IMR-90 (cell line): Measurements from ENCODE around the gene RADX. TPM values are rescaled to one million over a fixed set of nuclear protein-coding genes. Genes with fewer than 3 reads are reported as not detected.

Experiments
- ATAC-seq: fragments of 200-7000 bp; cut with Tn5 transposase; 2 replicates; pipeline ENCODE4 v1.9.1; 2020; ENCODE audit warnings: low read depth, mild to moderate bottlenecking, moderate library complexity
- BruUV-seq: library from RNA; stranded (reverse); fragments of 400-500 nt; replicated peaks from 2 replicates; lab custom pipeline; 2021; lab: Mats Ljungman, UMichigan
- CTCF ChIA-PET: fragments of 300-600 bp; formaldehyde crosslinking; extraction: SDS; loops from one replicate; lab custom pipeline; 2021; ENCODE audit warnings: antibody characterized with exemption; lab: Yijun Ruan, JAX
- POLR2A ChIA-PET: fragments of 300-600 bp; sonication (Branson Sonifier 250); formaldehyde crosslinking; loops from one replicate; lab custom pipeline; 2022; ENCODE audit warnings: antibody characterized with exemption; ENCODE audit not compliant: unreplicated experiment; lab: Charles Lee
- DNase-seq: peaks from one replicate; pipeline ENCODE4 v3.0.0; 2013
- H2AFZ ChIP-seq: replicated peaks from 2 replicates; pipeline ENCODE3; 2013; ENCODE audit warnings: low read length, mild to moderate bottlenecking; ENCODE audit not compliant: poor library complexity
- H2AK5ac ChIP-seq: 2 replicates; pipeline ENCODE4 v1.6.1; 2013; ENCODE audit warnings: low read depth, low read length, inconsistent platforms
- H2AK9ac ChIP-seq: replicated peaks from 2 replicates; pipeline ENCODE3; 2013; ENCODE audit warnings: mild to moderate bottlenecking, low read depth, low read length, moderate library complexity; ENCODE audit not compliant: poor library complexity
- H2BK120ac ChIP-seq: 2 replicates; pipeline ENCODE4 v1.6.1; 2013; ENCODE audit warnings: low read depth, low read length, inconsistent platforms
- H2BK15ac ChIP-seq: 3 replicates; pipeline ENCODE4 v1.6.1; 2013; ENCODE audit warnings: low read depth, low read length, inconsistent platforms
- H2BK20ac ChIP-seq: 2 replicates; pipeline ENCODE4 v1.6.1; 2013; ENCODE audit warnings: low read depth, mild to moderate bottlenecking, inconsistent platforms, low read length, moderate library complexity
- H2BK5ac ChIP-seq: 2 replicates; pipeline ENCODE4 v1.6.1; 2013; ENCODE audit warnings: mild to moderate bottlenecking, low read depth, low read length, inconsistent platforms; ENCODE audit not compliant: poor library complexity, severe bottlenecking
- H3K14ac ChIP-seq: replicated peaks from 2 replicates; pipeline ENCODE4 v1.6.1; 2013; ENCODE audit warnings: low read depth, low read length, inconsistent platforms
- H3K18ac ChIP-seq: 2 replicates; pipeline ENCODE4 v1.6.1; 2013; ENCODE audit warnings: low read depth, low read length, control low read depth
- H3K23ac ChIP-seq: 2 replicates; pipeline ENCODE4 v1.6.1; 2013; ENCODE audit warnings: low read depth, low read length, inconsistent platforms
- H3K27ac ChIP-seq: 2 replicates; pipeline ENCODE4 v1.5.1; 2013; ENCODE audit warnings: mild to moderate bottlenecking, control low read depth, low read length; ENCODE audit not compliant: insufficient read depth
- H3K27me3 ChIP-seq: 2 replicates; pipeline ENCODE4 v1.6.1; 2013; ENCODE audit warnings: low read length; ENCODE audit not compliant: control insufficient read depth, insufficient read depth
- H3K36me3 ChIP-seq: 2 replicates; pipeline ENCODE4 v1.6.1; 2013; ENCODE audit warnings: low read length, mixed read lengths; ENCODE audit not compliant: control insufficient read depth, insufficient read depth
- H3K4ac ChIP-seq: 2 replicates; pipeline ENCODE4 v1.6.1; 2013; ENCODE audit warnings: low read depth, low read length, inconsistent platforms
- H3K4me1 ChIP-seq: 2 replicates; pipeline ENCODE4 v1.6.1; 2013; ENCODE audit warnings: low read length, mixed read lengths; ENCODE audit not compliant: control insufficient read depth, insufficient read depth
- H3K4me2 ChIP-seq: 2 replicates; pipeline ENCODE4 v1.6.1; 2013; ENCODE audit warnings: low read depth, mild to moderate bottlenecking, control low read depth, low read length, moderate library complexity
- H3K4me3 ChIP-seq: 2 replicates; pipeline ENCODE4 v1.5.1; 2013; ENCODE audit warnings: low read depth, mild to moderate bottlenecking, control low read depth, low read length, moderate library complexity; ENCODE audit not compliant: insufficient read depth
- H3K56ac ChIP-seq: 2 replicates; pipeline ENCODE4 v1.6.1; 2013; ENCODE audit warnings: low read length, inconsistent platforms; ENCODE audit not compliant: insufficient read depth; ENCODE audit errors: extremely low read depth
- H3K79me1 ChIP-seq, 2 experiments: 2 replicates each; pipeline ENCODE4 v1.6.1; 2013; ENCODE audit warnings: low read length in 2 of 2, inconsistent platforms in 1 of 2, low read depth in 1 of 2
- H3K9ac ChIP-seq: 2 replicates; pipeline ENCODE4 v1.6.1; 2013; ENCODE audit warnings: low read depth, low read length, control low read depth
- H3K9me1 ChIP-seq: 2 replicates; pipeline ENCODE4 v1.6.1; 2013; ENCODE audit warnings: low read length, inconsistent platforms; ENCODE audit not compliant: insufficient read depth
- H3K9me3 ChIP-seq: 2 replicates; pipeline ENCODE4 v1.6.1; 2013; ENCODE audit warnings: low read length; ENCODE audit not compliant: control insufficient read depth, insufficient read depth
- H4K20me1 ChIP-seq: 2 replicates; pipeline ENCODE4 v1.6.1; 2013; ENCODE audit warnings: low read length, inconsistent platforms; ENCODE audit not compliant: insufficient read depth
- H4K5ac ChIP-seq: 2 replicates; pipeline ENCODE4 v1.6.1; 2013; ENCODE audit warnings: mild to moderate bottlenecking, low read depth, low read length, control low read depth
- H4K8ac ChIP-seq, 2 experiments: 2 replicates each; pipeline ENCODE4 v1.6.1; 2013; ENCODE audit warnings: low read depth in 2 of 2, low read length in 2 of 2, control low read depth in 1 of 2, inconsistent platforms in 1 of 2
- H4K91ac ChIP-seq: 2 replicates; pipeline ENCODE4 v1.6.1; 2013; ENCODE audit warnings: low read depth, low read length, inconsistent platforms; ENCODE audit not compliant: insufficient read depth
- BHLHE40 ChIP-seq: fragments of 150-350 bp; IDR thresholded peaks from 2 replicates; pipeline ENCODE4 v1.6.1; 2016; ENCODE audit warnings: mild to moderate bottlenecking, low read depth, low read length
- CEBPB ChIP-seq: IDR thresholded peaks from 2 replicates; pipeline ENCODE4 v1.6.1; 2012; ENCODE audit warnings: low read depth, low read length, improper control_type of control experiment
- CHD1 ChIP-seq: IDR thresholded peaks from 2 replicates; pipeline ENCODE4 v1.6.1; 2012; ENCODE audit warnings: low read depth, low read length, improper control_type of control experiment
- CTCF ChIP-seq: conservative IDR thresholded peaks from 2 replicates; pipeline ENCODE4 v1.5.1; 2012; ENCODE audit warnings: mild to moderate bottlenecking, low read depth, low read length, improper control_type of control experiment
- ELK1 ChIP-seq: fragments of 150-350 bp; IDR thresholded peaks from 2 replicates; pipeline ENCODE4 v1.6.1; 2016; ENCODE audit warnings: low read depth, mild to moderate bottlenecking, low read length, moderate library complexity, borderline replicate concordance
- FOS ChIP-seq: fragments of 150-350 bp; IDR thresholded peaks from 2 replicates; pipeline ENCODE4 v1.6.1; 2016; ENCODE audit warnings: low read depth, low read length
- MAFK ChIP-seq: IDR thresholded peaks from 2 replicates; pipeline ENCODE4 v1.6.1; 2012; ENCODE audit warnings: low read depth, low read length, improper control_type of control experiment
- MAZ ChIP-seq: IDR thresholded peaks from 2 replicates; pipeline ENCODE4 v1.6.1; 2012; ENCODE audit warnings: low read depth, mild to moderate bottlenecking, low read length, improper control_type of control experiment, moderate library complexity, borderline replicate concordance
- MXI1 ChIP-seq: IDR thresholded peaks from 2 replicates; pipeline ENCODE4 v1.6.1; 2012; ENCODE audit warnings: low read depth, mild to moderate bottlenecking, low read length, moderate library complexity, borderline replicate concordance
- NFE2L2 ChIP-seq: fragments of 150-350 bp; IDR thresholded peaks from 2 replicates; pipeline ENCODE4 v1.6.1; 2016; ENCODE audit warnings: low read depth, mild to moderate bottlenecking, low read length
- POLR2A ChIP-seq: IDR thresholded peaks from 2 replicates; pipeline ENCODE4 v1.6.1; 2012; ENCODE audit warnings: mild to moderate bottlenecking, low read depth, low read length
- RAD21 ChIP-seq: IDR thresholded peaks from 2 replicates; pipeline ENCODE4 v1.6.1; 2012; ENCODE audit warnings: low read length, improper control_type of control experiment
- RCOR1 ChIP-seq: IDR thresholded peaks from 2 replicates; pipeline ENCODE4 v1.6.1; 2012; ENCODE audit warnings: mild to moderate bottlenecking, low read length, improper control_type of control experiment; ENCODE audit not compliant: insufficient replicate concordance
- RFX5 ChIP-seq: IDR thresholded peaks from 2 replicates; pipeline ENCODE4 v1.8.0; 2012; ENCODE audit warnings: low read depth, mild to moderate bottlenecking, low read length, moderate library complexity
- SMC3 ChIP-seq: fragments of 150-350 bp; IDR thresholded peaks from 2 replicates; pipeline ENCODE4 v1.6.1; 2016; ENCODE audit warnings: low read depth, mild to moderate bottlenecking, antibody characterized with exemption, low read length, moderate library complexity
- USF2 ChIP-seq: fragments of 150-350 bp; IDR thresholded peaks from 2 replicates; pipeline ENCODE4 v1.6.1; 2017; ENCODE audit warnings: mild to moderate bottlenecking, antibody characterized with exemption, low read length, low read depth
- WGBS, 2 experiments: methylation state at CpG; one replicate each; pipeline versions ENCODE4 v1.1.5 to v1.1.7; 2013; ENCODE audit warnings: missing lambda C conversion rate in 2 of 2; ENCODE audit not compliant: insufficient read length in 1 of 2; ENCODE audit errors: extremely low coverage in 2 of 2; 5-methylcytosine and 5-hydroxymethylcytosine counted together
- dilution Hi-C: fragments of 300-500 bp; cut with HindIII; formaldehyde crosslinking; loops from one replicate; pipeline ENCODE4 v1.14.3; 2018; ENCODE audit warnings: low sequenced_read_pairs; ENCODE audit not compliant: unreplicated experiment
- in situ Hi-C: fragments of 300-500 bp; cut with MboI; formaldehyde crosslinking; loops from 3 replicates; pipeline ENCODE4 v1.14.3; 2019; ENCODE audit warnings: low sequenced_read_pairs, inconsistent platforms, mixed read lengths
- intact Hi-C: fragments of 100-400 bp; cut with micrococcal nuclease; formaldehyde crosslinking; loops from 2 replicates; pipeline ENCODE4 v1.10.0; 2022
- polyA plus RNA-seq, 3 experiments: library from polyadenylated mRNA; depleted of rRNA; stranded (reverse); fragments of >200 nt; gene quantifications; 2 replicates each; pipeline ENCODE4 v1.2.3, GENCODE V29; 2012; ENCODE audit warnings: low replicate concordance in 1 of 3
- total RNA-seq: library from RNA; depleted of rRNA; stranded (reverse); fragments of >200 nt; gene quantifications from 2 replicates; pipeline ENCODE4 v1.2.3, GENCODE V29; 2012

RADX gene
- total and polyA plus RNA-seq, 2 of the 4 experiments (the other 2 are of a cell fraction) = 1.6 to 1.8 TPM

- H3K4ac ChIP-seq = no peak overlapping the region
- ChIA-PET CTCF (interaction anchor here (1.4 kb wide), 1 partner anchor 8 kb away, joined by 6 read pairs; no protein-coding TSS in a partner anchor), POLR2A (interaction anchor here (0.6 kb wide), 1 partner anchor 251 kb away, joined by 7 read pairs; no protein-coding TSS in a partner anchor)
- dilution Hi-C loops (no loop called here), in situ Hi-C loops (no loop called here), intact Hi-C loops (no loop called here)
- peaks cover 6% of the 10 kb centered on the region for H3K27me3 ChIP-seq
- H3K79me1 ChIP-seq = no peaks in the 10 kb centered on the region
- H2BK20ac ChIP-seq = no peak overlapping the region
- no peak overlapping the region for H2BK5ac ChIP-seq
- TF ChIP-seq POLR2A (no peak), USF2 (no peak), FOS (no peak), RFX5 (no peak), SMC3 (no peak), MAFK (no peak), BHLHE40 (no peak), MXI1 (no peak), CTCF (no peak), RAD21 (no peak), NFE2L2 (no peak), CEBPB (no peak), ELK1 (no peak), MAZ (no peak), RCOR1 (no peak), CHD1 (no peak)
- H3K23ac ChIP-seq = no peak overlapping the region
- DNase-seq = no peak
- H3K4me3 ChIP-seq = peak overlapping the region; percentile 52
- H2AK9ac ChIP-seq = no peak overlapping the region
- H3K4me2 ChIP-seq = peak overlapping the region; percentile 58
- peak; percentile 22; the same call in 1 of the 2 replicates for ATAC-seq
- H3K56ac ChIP-seq = no peak overlapping the region
- no peaks in the 10 kb centered on the region for H3K9me3 ChIP-seq
- no peaks in the 10 kb centered on the region for H3K36me3 ChIP-seq
- H2AFZ ChIP-seq = peak overlapping the region; percentile 88
- H4K8ac ChIP-seq = no peak overlapping the region
- no peak overlapping the region for H3K14ac ChIP-seq
- H3K9me1 ChIP-seq = no peaks in the 10 kb centered on the region
- no peaks in the 10 kb centered on the region for H4K20me1 ChIP-seq
- H3K18ac ChIP-seq = no peak overlapping the region
- H3K4me1 ChIP-seq = no peaks in the 10 kb centered on the region
- WGBS, 2 experiments = no CpG with 5 or more reads among the region's 1 CpG
- H4K5ac ChIP-seq = no peak overlapping the region
- no peak overlapping the region for H3K27ac ChIP-seq
- H2AK5ac ChIP-seq = no peak overlapping the region
- no peak overlapping the region for H2BK120ac ChIP-seq
- no peak overlapping the region for H4K91ac ChIP-seq
- BruUV-seq = no TSS peak
- H2BK15ac ChIP-seq = no peak overlapping the region
- H3K9ac ChIP-seq = 0 out of 2 replicates have a peak overlapping the region, but pooled peaks have one; percentile 35
Observed at GRCh38 chrX:106611317-106611678, 480 bp upstream of the RADX start.
